DMS114 treated with DMSO at 0.1 percent for 48 hours (cell line): ENCODE data around the gene NUFIP1.
A peak's percentile ranks its signal among the peaks of the same experiment; 100 is the strongest.
"Not testable (repeated sequence)": the region's sequence is repeated elsewhere in the genome, so short reads cannot be mapped to it uniquely, and the experiment has no call there.

Experiments used
- DNase-seq: peaks from one replicate; lab custom pipeline; 2025; ENCODE audit not compliant: unreplicated experiment; lab: John Stamatoyannopoulos, UW

The NUFIP1 gene

GRCh38 chr13:44989071-44989889 is at the start of gene NUFIP1, which contains the start of gene GPALPP1:
Gene NUFIP1 (minus strand): TSS chr13:44989471. CDS start chr13:44989436, 35 bp downstream.
Gene GPALPP1 (plus strand): TSS chr13:44989538. CDS start chr13:44989655, 117 bp downstream.
- peak; percentile 91 for DNase-seq

- no peak for DNase-seq
Measured at GRCh38 chr13:45036206-45036605, 46.9 kb upstream of the NUFIP1 start.

GRCh38 chr13:45034342-45034741 is 45.1 kb upstream of the NUFIP1 start:
- no peak for DNase-seq

GRCh38 chr13:45024847-45025246 is 35.6 kb upstream of the NUFIP1 start:
- DNase-seq: no peak

- DNase-seq: no peak
Measured at GRCh38 chr13:45021250-45021649, 32.0 kb upstream of the NUFIP1 start.

- not testable (repeated sequence) for DNase-seq
Measured at GRCh38 chr13:45019981-45020380, 30.7 kb upstream of the NUFIP1 start.

GRCh38 chr13:45016792-45017425 is 27.6 kb upstream of the NUFIP1 start:
- no peak for DNase-seq

- DNase-seq: no peak
Measured at GRCh38 chr13:45015300-45015699, 26.0 kb upstream of the NUFIP1 start.

- DNase-seq: no peak
Measured at GRCh38 chr13:45011198-45011597, 21.9 kb upstream of the NUFIP1 start.

GRCh38 chr13:45007823-45008222 is 18.6 kb upstream of the NUFIP1 start:
- no peak for DNase-seq

- no peak for DNase-seq
Measured at GRCh38 chr13:45007225-45007624, 18.0 kb upstream of the NUFIP1 start.

GRCh38 chr13:45004096-45004495 is 14.8 kb upstream of the NUFIP1 start:
- no peak for DNase-seq

- no peak for DNase-seq
Measured at GRCh38 chr13:45003417-45003816, 14.1 kb upstream of the NUFIP1 start.

GRCh38 chr13:44989941-44990340 is 670 bp upstream of the NUFIP1 start:
- no peak for DNase-seq

GRCh38 chr13:44978328-44978727 is 10.9 kb downstream of the NUFIP1 start:
- DNase-seq: no peak

GRCh38 chr13:44976949-44977583 is 12.2 kb downstream of the NUFIP1 start:
- DNase-seq: no peak

- DNase-seq: no peak
Measured at GRCh38 chr13:44976196-44976595, 13.1 kb downstream of the NUFIP1 start.

GRCh38 chr13:44974056-44974793 is 15.0 kb downstream of the NUFIP1 start:
- DNase-seq: no peak

- DNase-seq: no peak
Measured at GRCh38 chr13:44972956-44973581, 16.2 kb downstream of the NUFIP1 start.

GRCh38 chr13:44971656-44972595 is 17.3 kb downstream of the NUFIP1 start:
- DNase-seq: no peak
